Vagina (tissue), 2 donors: Measurements from ENCODE around the gene OR52A5. TPM values are rescaled to one million over a fixed set of nuclear protein-coding genes. Genes with fewer than 3 reads are reported as not detected.

Source experiments
- DNase-seq, 2 donors: peaks; one replicate each; pipeline ENCODE4 v3.0.0-alpha.2; 2017; ENCODE audit errors: extremely low spot score in 2 of 2
- H3K27ac ChIP-seq: fragments of 200-600 bp; sonication (generic); one replicate; pipeline ENCODE4 v1.5.1; 2019
- H3K27me3 ChIP-seq: fragments of 200-600 bp; sonication (generic); one replicate; pipeline ENCODE4 v1.5.1; 2019
- H3K36me3 ChIP-seq, 2 donors: fragments of 200-600 bp; sonication (generic); one replicate each; pipeline ENCODE4 v1.5.1; 2017 to 2019
- H3K4me1 ChIP-seq: fragments of 200-600 bp; sonication (generic); one replicate; pipeline ENCODE4 v1.5.1; 2019
- H3K4me3 ChIP-seq, 2 donors: fragments of 200-600 bp; sonication (generic); 1 replicate in 1 of 2; 2 replicates in 1 of 2; pipeline ENCODE4 v1.5.1; 2016 to 2019
- H3K9me3 ChIP-seq: fragments of 200-600 bp; sonication (generic); one replicate; pipeline ENCODE4 v1.5.1; 2019
- POLR2A ChIP-seq, 2 donors: fragments of 450-650 bp; IDR thresholded peaks; one replicate each; pipeline ENCODE4 v1.6.1; 2017; ENCODE audit warnings: antibody characterized with exemption in 2 of 2, mild to moderate bottlenecking in 2 of 2, moderate library complexity in 2 of 2
- POLR2AphosphoS5 ChIP-seq, 2 donors: sonication (generic); formaldehyde crosslinking; IDR thresholded peaks; one replicate each; pipeline ENCODE4 v1.9.0; 2017; ENCODE audit warnings: antibody characterized with exemption in 2 of 2, mild to moderate bottlenecking in 2 of 2, low read depth in 1 of 2; ENCODE audit not compliant: insufficient read depth in 1 of 2
- intact Hi-C: fragments of 100-400 bp; cut with DNase I; formaldehyde crosslinking; loops from one replicate; pipeline ENCODE4 v1.15.1; 2023
- total RNA-seq: library from RNA; depleted of rRNA; stranded (reverse); fragments of >200 nt; gene quantifications from one replicate; pipeline ENCODE4 v1.2.3, GENCODE V29; 2016
- TF ChIP-seq, protein P1 (sequence below), 3 experiments: fragments of 450-650 bp in 2 of 3; fragments of 200-600 bp in 1 of 3; sonication (generic) in 1 of 3; IDR thresholded peaks; one replicate each; pipeline ENCODE4 v1.5.1; 2017 to 2019; ENCODE audit warnings: antibody characterized with exemption in 3 of 3, mild to moderate bottlenecking in 2 of 3, moderate library complexity in 2 of 3

OR52A5 gene
- total RNA-seq, 1 donor from 2014 or later: not detected

DNA sequence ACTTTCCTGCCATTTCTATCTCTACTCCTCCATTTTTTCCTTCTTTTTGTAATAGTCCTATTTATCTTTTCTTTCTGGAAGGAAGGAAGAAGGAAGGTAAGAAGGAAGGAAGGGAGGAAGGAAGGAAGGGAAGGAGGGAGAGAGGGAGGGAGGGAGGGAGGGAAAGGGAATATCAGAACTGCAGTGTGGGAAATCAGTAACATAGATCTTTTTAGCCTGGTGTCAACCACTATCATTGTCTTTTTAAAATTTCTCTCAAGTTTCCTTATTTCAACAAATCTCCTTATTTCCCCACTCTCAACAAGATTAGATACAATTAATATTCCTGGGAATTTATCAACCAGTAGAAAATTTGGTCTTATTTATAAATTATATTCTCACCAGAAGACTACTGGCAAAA, 35.1 kb downstream of the OR52A5 start:
- no peak overlapping the region for H3K4me3 ChIP-seq
- DNase-seq: no peak
- no peak for TF ChIP-seq POLR2AphosphoS5 (IDR thresholded peaks at IDR 0.05; ENCODE audit: insufficient read depth in 1 of 2, low read depth in 1 of 2)
- no peak for TF ChIP-seq POLR2A (IDR thresholded peaks at IDR 0.05)
- TF ChIP-seq, protein P1, sequence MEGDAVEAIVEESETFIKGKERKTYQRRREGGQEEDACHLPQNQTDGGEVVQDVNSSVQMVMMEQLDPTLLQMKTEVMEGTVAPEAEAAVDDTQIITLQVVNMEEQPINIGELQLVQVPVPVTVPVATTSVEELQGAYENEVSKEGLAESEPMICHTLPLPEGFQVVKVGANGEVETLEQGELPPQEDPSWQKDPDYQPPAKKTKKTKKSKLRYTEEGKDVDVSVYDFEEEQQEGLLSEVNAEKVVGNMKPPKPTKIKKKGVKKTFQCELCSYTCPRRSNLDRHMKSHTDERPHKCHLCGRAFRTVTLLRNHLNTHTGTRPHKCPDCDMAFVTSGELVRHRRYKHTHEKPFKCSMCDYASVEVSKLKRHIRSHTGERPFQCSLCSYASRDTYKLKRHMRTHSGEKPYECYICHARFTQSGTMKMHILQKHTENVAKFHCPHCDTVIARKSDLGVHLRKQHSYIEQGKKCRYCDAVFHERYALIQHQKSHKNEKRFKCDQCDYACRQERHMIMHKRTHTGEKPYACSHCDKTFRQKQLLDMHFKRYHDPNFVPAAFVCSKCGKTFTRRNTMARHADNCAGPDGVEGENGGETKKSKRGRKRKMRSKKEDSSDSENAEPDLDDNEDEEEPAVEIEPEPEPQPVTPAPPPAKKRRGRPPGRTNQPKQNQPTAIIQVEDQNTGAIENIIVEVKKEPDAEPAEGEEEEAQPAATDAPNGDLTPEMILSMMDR (IDR thresholded peaks at IDR 0.05): no peak

DNA sequence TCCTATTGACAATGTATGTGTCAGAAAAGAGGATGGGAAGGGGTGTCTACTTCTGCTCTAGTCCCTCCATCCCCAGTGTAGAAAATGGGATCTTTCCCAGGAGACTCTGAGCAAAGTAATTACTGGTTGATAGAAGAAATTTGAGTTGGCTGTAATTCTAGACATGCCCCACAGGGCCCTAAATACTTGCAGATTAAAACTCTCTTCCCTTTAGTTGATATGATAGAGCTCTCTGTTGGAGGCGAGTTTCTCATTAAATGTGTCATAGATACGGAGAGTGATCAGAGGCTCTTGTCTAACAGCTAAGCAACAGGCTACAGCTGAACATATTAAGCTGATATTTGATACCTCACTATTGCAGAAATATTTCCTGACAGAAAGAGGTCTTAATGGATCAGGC, 35.9 kb downstream of the OR52A5 start:
- TF ChIP-seq POLR2AphosphoS5 (IDR thresholded peaks at IDR 0.05; ENCODE audit: insufficient read depth in 1 of 2, low read depth in 1 of 2) (no peak), POLR2A (IDR thresholded peaks at IDR 0.05) (no peak)
- TF ChIP-seq, protein P1 (IDR thresholded peaks at IDR 0.05): no peak
- Histone ChIP-seq H3K36me3 (no peaks in the 10 kb centered on the region), H3K27ac (no peak overlapping the region), H3K27me3 (no peaks in the 10 kb centered on the region), H3K4me1 (no peaks in the 10 kb centered on the region), H3K9me3 (no peaks in the 10 kb centered on the region), H3K4me3 (no peak overlapping the region)
- intact Hi-C loops: no loop called here
- no peak for DNase-seq

More for the DNA sequence above, 35.1 kb downstream of the OR52A5 start:
- no peaks in the 10 kb centered on the region for H3K27me3 ChIP-seq
- no peaks in the 10 kb centered on the region for H3K4me1 ChIP-seq
- H3K9me3 ChIP-seq: no peaks in the 10 kb centered on the region
- no peak overlapping the region for H3K27ac ChIP-seq
- intact Hi-C loops: no loop called here
- H3K36me3 ChIP-seq: no peaks in the 10 kb centered on the region

DNA sequence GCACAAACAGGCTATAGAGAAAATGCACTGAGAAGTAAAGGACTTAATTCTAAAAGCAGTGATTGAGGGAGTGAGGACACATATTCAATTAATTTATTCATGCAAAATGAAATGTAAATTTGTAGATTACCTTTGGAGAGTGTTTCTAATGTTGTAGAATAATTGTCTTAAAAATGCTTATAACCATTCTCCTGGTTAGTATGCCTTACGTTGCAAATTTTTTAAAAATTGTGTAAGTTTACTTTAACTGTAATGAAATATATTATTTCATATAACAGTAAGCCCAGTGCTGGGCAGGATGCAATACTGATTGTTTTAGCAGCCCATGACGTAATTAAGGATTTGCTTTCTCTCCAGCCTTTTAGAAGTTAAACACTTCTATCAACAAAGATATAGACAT, 42.1 kb downstream of the OR52A5 start:
- no peaks in the 10 kb centered on the region for H3K9me3 ChIP-seq
- H3K27ac ChIP-seq: no peak overlapping the region
- H3K27me3 ChIP-seq: no peaks in the 10 kb centered on the region
- no peak for TF ChIP-seq POLR2A (IDR thresholded peaks at IDR 0.05)
- TF ChIP-seq, protein P1 (IDR thresholded peaks at IDR 0.05): no peak
- no peak for TF ChIP-seq POLR2AphosphoS5 (IDR thresholded peaks at IDR 0.05; ENCODE audit: insufficient read depth in 1 of 2, low read depth in 1 of 2)
- intact Hi-C loops: no loop called here
- H3K4me1 ChIP-seq: no peaks in the 10 kb centered on the region
- DNase-seq: no peak
- H3K4me3 ChIP-seq: no peak overlapping the region
- H3K36me3 ChIP-seq: no peaks in the 10 kb centered on the region

DNA sequence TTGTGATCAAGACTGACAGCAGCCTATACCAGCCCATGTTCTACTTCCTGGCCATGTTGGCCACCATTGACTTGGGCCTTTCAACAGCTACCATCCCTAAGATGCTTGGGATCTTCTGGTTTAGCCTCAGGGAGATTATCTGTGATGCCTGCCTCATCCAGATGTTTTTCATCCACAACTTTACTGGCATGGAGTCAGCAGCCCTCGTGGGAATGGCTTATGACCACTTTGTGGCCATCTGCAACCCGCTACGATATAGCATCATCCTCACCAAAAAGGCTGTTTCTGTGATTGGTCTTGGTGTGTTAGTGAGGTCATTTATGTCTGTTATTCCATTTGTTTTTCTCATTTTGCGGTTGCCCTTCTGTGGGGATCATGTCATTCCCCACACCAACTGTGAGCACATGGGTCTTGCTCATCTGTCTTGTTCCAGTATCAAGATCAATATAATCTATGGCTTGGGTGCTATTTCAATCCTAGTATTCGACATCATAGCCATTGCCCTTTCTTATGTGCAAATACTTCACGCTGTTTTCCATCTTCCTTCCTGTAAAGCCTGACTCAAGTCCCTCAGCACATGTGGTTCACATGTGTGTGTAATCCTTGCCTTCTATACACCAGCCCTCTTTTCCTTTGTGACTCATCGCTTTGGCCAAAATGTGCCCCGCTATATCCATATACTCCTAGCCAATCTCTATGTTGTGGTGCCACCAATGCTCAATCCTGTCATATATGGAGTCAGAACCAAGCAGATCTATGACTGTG, 45.2 kb downstream of the OR52A5 start:
- no peaks in the 10 kb centered on the region for H3K36me3 ChIP-seq
- H3K27ac ChIP-seq: no peak overlapping the region
- intact Hi-C loops: no loop called here
- no peaks in the 10 kb centered on the region for H3K27me3 ChIP-seq
- no peaks in the 10 kb centered on the region for H3K9me3 ChIP-seq
- H3K4me1 ChIP-seq: no peaks in the 10 kb centered on the region
- no peak for DNase-seq
- TF ChIP-seq POLR2A (IDR thresholded peaks at IDR 0.05) (no peak), POLR2AphosphoS5 (IDR thresholded peaks at IDR 0.05; ENCODE audit: insufficient read depth in 1 of 2, low read depth in 1 of 2) (no peak)
- TF ChIP-seq, protein P1 (IDR thresholded peaks at IDR 0.05): no peak
- no peak overlapping the region for H3K4me3 ChIP-seq

DNA sequence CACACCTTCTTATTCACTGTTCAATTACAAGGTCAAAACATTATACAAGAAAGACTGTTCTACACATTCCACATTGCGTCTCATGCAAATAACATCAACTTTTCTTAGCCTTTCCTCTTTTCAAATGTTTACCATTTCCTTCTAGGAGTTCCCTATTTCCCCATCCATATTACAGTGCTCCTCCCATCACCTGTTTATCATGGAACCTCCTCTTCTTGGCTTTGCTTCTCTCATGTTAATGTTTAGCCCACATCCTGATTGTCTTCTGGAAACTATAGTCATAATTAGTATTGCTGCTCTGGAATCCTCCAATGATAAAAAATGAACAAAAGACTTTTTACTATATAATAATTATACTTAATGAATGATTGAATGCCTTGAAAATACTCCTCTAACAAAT, 47.5 kb downstream of the OR52A5 start:
- Histone ChIP-seq H3K27me3 (no peaks in the 10 kb centered on the region), H3K27ac (no peak overlapping the region), H3K4me1 (no peaks in the 10 kb centered on the region), H3K36me3 (no peaks in the 10 kb centered on the region), H3K9me3 (no peaks in the 10 kb centered on the region), H3K4me3 (no peak overlapping the region)
- DNase-seq: no peak
- intact Hi-C loops: no loop called here
- TF ChIP-seq POLR2AphosphoS5 (IDR thresholded peaks at IDR 0.05; ENCODE audit: insufficient read depth in 1 of 2, low read depth in 1 of 2) (no peak), POLR2A (IDR thresholded peaks at IDR 0.05) (no peak)
- TF ChIP-seq, protein P1 (IDR thresholded peaks at IDR 0.05): no peak
